Measurements from ENCODE around the gene ZSCAN29.

Gene ZSCAN29

DNA sequence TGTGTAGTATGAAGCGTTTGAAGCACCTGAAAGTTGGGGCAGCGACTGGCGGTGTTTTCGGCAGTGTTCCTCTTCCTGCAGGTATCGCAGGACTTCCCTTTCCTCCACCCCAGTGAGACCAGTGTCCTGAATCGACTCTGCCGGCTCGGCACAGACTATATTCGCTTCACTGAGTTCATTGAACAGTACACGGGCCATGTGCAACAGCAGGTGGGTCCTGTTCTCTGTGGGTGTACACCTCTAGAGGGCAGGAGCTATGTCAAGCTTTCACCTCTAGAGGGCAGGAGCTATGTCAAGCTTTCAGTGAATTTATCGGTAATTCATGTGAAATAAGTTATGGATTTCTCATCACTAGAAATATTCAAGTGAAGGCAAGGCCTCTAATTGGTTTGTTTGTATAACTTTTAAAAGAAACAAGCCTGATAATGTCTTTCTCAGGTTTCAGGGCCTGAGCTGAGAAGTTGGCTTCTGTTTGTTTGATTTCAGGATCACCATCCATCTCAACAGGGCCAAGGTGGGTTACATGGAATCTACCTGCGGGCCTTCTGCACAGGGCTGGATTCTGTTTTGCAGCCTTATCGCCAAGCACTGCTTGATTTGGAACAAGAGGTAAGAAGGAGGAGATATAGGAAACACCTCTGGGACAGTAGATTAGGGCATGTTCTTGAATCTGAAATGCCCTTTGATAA lies 5.3 kb upstream of the ZSCAN29 start:
- no peaks in the 10 kb centered on the region for H3K27me3 Mint-ChIP-seq
- peaks cover 26% of the 10 kb centered on the region for H3K4me1 Mint-ChIP-seq
- no peak overlapping the region for H3K27ac Mint-ChIP-seq
- no peak overlapping the region for H3K4me3 Mint-ChIP-seq
- peaks cover 16% of the 10 kb centered on the region for H3K36me3 Mint-ChIP-seq
- no peaks in the 10 kb centered on the region for H3K9me3 Mint-ChIP-seq

DNA sequence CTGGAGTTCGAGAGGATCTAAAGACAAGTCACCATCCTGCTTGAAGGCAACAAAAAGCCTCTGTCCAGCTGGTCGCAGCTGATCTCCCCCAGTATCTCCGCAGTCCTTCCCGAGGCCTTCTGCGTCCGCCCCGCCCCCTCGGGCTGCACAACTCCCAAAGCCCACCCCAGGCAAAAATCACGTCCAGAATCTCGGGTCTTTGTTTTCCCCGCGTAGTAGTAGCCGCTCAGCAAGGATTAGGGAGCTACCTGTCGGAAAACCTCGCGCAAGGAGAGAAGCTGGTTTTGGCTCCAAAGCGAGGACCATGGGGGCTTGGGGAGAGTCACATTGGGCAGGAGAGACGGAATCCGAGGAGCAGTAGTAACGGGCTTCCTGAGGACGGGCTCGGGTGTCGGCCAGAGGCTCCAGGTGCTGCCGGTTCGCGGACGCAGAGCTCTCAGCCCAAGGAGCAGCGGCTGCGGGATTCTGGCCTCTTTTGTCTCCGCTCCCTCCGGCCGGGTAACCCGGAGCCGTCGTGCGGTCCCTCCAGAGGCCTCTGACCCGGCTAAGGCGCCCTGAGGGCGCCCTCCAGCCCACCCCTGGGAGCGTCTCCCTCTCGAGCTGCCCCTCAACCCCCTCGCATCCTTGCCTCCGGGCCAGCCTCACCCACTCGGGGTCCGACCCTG lies 401 bp downstream of the ZSCAN29 start:
- Mint-ChIP-seq H3K4me1 (peaks cover 61% of the 10 kb centered on the region), H3K27ac (peak overlapping the region; percentile 90), H3K4me3 (peak overlapping the region; percentile 92), H3K9me3 (peaks cover 12% of the 10 kb centered on the region), H3K27me3 (no peaks in the 10 kb centered on the region), H3K36me3 (peaks cover 36% of the 10 kb centered on the region)

GRCh38 chr15:43361313-43361903 lies 9.4 kb downstream of the ZSCAN29 start:
- no peaks in the 10 kb centered on the region for H3K27me3 Mint-ChIP-seq
- no peak overlapping the region for H3K4me3 Mint-ChIP-seq
- H3K27ac Mint-ChIP-seq: no peak overlapping the region
- peaks cover 65% of the 10 kb centered on the region for H3K36me3 Mint-ChIP-seq
- H3K4me1 Mint-ChIP-seq: peaks cover 7% of the 10 kb centered on the region
- peaks cover 22% of the 10 kb centered on the region for H3K9me3 Mint-ChIP-seq

DNA sequence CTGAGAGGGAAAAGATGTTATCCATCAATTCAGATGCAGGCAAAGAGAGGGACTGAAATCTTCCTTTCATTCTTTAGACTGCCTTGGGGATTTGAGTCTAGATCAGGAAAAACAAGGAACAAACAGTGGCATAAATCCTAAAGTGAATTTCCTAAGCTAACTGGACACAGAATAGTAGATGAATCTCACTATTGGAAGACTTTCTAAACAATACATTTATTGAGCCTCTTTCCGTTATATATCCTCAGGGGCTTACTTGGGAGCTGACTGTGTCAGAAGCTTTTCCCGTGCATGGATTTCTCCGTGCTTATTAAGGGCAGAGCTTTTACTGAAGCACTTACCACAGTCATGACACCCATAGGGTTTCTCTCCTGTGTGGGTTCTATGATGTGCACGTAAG lies 10.0 kb downstream of the ZSCAN29 start:
- peaks cover under 1% of the 10 kb centered on the region for H3K4me1 Mint-ChIP-seq
- H3K9me3 Mint-ChIP-seq: peaks cover 20% of the 10 kb centered on the region
- H3K27me3 Mint-ChIP-seq: no peaks in the 10 kb centered on the region
- H3K4me3 Mint-ChIP-seq: no peak overlapping the region
- peaks cover 62% of the 10 kb centered on the region for H3K36me3 Mint-ChIP-seq
- H3K27ac Mint-ChIP-seq: no peak overlapping the region

DNA sequence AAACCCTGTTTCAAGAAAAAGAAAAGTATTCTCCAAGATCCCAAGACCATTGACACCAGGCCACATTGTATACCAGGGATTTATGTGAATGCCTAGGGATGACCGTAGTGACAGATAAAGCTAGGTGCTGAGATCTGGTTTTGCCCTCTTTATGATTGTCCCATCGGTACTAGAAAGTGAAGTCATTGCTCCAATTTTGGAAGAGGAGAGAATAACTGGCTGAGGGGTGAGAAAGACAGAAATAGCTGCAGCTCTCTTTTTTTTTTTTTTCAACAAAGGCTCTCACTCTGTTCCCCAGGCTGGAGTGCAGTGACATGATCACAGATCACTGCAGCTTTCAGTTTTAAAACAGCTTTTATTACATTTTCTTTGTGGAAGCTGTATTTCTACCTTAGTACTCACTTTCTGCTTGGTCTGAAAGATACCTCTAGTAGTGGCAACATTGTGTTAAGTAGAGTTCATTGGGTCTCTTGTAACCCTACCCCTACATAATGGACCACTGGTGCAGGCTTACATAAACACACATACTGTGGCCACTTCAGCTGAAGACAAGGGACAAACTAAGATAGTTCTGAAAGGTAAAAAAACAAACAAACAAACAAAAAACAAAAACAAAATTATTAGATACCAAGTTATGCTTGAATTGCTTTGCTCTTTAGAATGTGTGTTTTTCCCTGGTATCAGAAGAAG lies 18.0 kb downstream of the ZSCAN29 start:
- H3K4me1 Mint-ChIP-seq: peaks cover 18% of the 10 kb centered on the region
- no peak overlapping the region for H3K27ac Mint-ChIP-seq

DNA sequence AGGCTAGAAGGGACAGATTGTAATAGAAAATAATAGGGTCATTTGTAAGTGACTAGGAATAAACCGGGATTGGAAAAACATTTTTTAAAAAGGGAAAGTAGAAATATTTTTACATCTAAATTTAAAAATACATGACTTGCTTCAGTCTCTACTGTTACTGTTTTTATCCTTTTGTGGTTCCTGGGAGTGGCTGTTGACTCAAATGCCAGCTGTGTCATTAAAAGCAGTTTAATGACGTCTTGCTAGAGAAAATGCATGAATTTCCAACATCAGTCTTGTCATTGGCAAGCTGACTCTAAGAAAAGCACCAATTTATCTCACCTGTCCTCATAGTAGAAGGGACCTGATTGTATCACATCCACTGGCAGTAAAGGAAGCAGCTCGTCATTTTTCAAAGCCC lies 23.7 kb downstream of the ZSCAN29 start:
- Mint-ChIP-seq H3K4me1 (no peaks in the 10 kb centered on the region), H3K4me3 (no peak overlapping the region), H3K27ac (no peak overlapping the region), H3K9me3 (no peaks in the 10 kb centered on the region), H3K36me3 (peaks cover 14% of the 10 kb centered on the region), H3K27me3 (no peaks in the 10 kb centered on the region)

More for the DNA sequence above, 18.0 kb downstream of the ZSCAN29 start:
- Mint-ChIP-seq H3K9me3 (no peaks in the 10 kb centered on the region), H3K27me3 (no peaks in the 10 kb centered on the region), H3K4me3 (no peak overlapping the region), H3K36me3 (peaks cover 15% of the 10 kb centered on the region)

GRCh38 chr15:43346305-43346704 lies 24.5 kb downstream of the ZSCAN29 start:
- H3K27ac Mint-ChIP-seq: no peak overlapping the region
- no peaks in the 10 kb centered on the region for H3K27me3 Mint-ChIP-seq
- H3K4me1 Mint-ChIP-seq: no peaks in the 10 kb centered on the region
- H3K4me3 Mint-ChIP-seq: no peak overlapping the region
- H3K36me3 Mint-ChIP-seq: peaks cover 14% of the 10 kb centered on the region
- H3K9me3 Mint-ChIP-seq: no peaks in the 10 kb centered on the region

DNA sequence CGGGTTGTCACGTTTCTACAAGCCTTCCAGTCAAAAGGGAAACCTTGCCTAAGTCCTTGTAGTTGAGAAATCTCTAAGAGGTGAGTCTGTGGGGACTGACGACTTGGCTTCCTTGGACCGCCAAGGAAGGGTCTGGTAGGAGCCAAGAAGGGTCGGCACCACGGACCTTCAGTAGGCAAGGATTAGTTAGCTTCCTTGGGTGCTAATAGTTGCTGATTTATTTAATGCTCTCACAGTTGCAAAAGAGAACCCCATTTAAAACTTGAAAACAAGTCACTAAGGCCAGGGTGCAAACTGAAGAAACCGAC lies 40.1 kb downstream of the ZSCAN29 start:
- H3K36me3 Mint-ChIP-seq: peaks cover 20% of the 10 kb centered on the region
- no peaks in the 10 kb centered on the region for H3K27me3 Mint-ChIP-seq
- peaks cover 51% of the 10 kb centered on the region for H3K4me1 Mint-ChIP-seq
- peak overlapping the region; percentile 93 for H3K4me3 Mint-ChIP-seq
- peak overlapping the region; percentile 97 for H3K27ac Mint-ChIP-seq
- no peaks in the 10 kb centered on the region for H3K9me3 Mint-ChIP-seq

DNA sequence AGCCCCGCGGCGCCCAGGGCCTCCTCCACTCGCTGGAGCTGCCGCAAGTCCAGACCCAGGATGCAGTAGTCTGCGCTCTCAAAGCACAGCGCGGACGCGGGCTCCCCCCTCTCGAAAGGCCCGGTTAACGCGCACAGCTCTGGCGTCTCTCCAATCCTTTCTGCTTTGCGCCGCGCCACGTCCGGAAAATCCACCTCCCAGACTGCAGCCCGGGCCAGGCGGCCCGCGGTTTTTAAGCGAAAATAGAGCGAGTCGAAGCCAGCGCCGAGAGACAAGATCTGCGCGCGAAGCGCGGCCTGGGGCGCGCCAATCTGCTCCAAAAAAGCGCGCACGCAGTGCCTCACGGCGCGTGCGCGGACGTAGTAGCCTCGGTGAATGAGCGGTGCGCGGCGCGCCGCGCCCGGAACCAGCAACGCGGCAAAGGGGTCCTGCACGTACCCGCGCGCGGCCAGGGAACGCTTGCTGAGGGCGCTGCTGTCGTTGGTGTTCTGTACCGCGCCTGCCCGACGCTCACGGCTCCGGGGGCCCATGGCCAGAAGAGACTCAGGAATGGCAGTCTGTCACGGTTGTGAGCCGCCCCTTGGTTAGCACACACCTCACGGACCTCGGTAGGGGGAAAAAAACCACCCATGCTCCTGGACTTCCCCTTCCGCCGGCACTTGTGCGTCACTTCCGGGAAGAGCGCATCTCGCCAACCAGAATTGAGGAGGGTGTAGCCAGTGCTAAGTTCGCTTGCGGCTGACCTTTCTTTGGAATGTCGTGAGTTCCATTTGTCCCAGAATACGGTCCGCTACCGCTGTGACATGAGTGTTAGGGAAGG lies 40.7 kb downstream of the ZSCAN29 start, which contains the start of gene LCMT2:
Gene LCMT2, minus strand, starts transcription at position 614 of the 820 bp plus-strand sequence. Its CDS starts 84 bp downstream, at position 530.
- Mint-ChIP-seq H3K36me3 (peaks cover 17% of the 10 kb centered on the region), H3K4me3 (peak within 1 kb of the TSS; percentile 93), H3K27me3 (no peaks in the 10 kb centered on the region), H3K9me3 (no peaks in the 10 kb centered on the region), H3K27ac (peak within 1 kb of the TSS; percentile 97), H3K4me1 (peaks cover 53% of the 10 kb centered on the region)

DNA sequence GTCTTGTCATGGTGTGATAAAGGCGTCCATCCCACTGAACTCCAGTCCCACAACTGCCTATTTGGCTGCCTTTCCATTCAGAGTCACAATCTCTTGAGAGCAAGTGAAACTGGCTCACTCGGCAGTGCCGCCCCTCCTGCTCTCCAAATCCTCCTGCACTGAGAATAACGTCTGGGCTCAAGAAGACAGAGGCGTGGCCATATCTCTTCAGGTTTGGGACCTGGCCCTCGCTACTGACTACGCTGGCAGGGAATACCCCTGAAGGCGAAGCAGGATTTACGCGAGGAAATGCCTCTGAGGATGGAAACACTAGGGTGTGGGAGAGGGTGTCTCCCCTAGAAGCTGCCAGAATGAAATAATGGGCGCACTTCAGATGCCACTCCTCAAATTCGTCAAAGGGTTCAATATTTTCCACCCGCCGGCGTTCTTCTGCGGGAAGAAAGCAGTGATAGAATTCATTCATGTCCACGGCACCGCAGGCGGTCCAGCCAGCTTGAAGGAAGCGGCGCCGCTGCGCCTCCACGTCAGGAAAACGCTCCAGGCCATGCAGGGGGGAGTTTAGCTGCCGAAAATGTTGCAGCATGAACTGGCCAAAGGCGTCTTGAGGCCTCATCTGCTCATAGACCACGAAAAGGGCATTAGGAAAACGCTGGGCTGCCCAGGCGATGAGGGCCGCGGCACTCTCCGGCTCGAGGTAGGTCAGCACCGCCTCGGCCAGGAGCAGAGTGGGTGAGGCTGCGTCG lies 41.5 kb downstream of the ZSCAN29 start:
- Mint-ChIP-seq H3K36me3 (peaks cover 14% of the 10 kb centered on the region), H3K4me1 (peaks cover 53% of the 10 kb centered on the region), H3K9me3 (no peaks in the 10 kb centered on the region), H3K27me3 (no peaks in the 10 kb centered on the region), H3K4me3 (peak overlapping the region; percentile 93), H3K27ac (peak overlapping the region; percentile 97)

GRCh38 chr15:43325039-43325684 lies 45.7 kb downstream of the ZSCAN29 start:
- Mint-ChIP-seq H3K27ac (no peak overlapping the region), H3K36me3 (peaks cover 10% of the 10 kb centered on the region), H3K27me3 (no peaks in the 10 kb centered on the region), H3K9me3 (no peaks in the 10 kb centered on the region), H3K4me1 (peaks cover 33% of the 10 kb centered on the region), H3K4me3 (no peak overlapping the region)

GRCh38 chr15:43318990-43319771 lies 51.7 kb downstream of the ZSCAN29 start:
- Mint-ChIP-seq H3K27ac (no peak overlapping the region), H3K9me3 (no peaks in the 10 kb centered on the region), H3K4me1 (no peaks in the 10 kb centered on the region), H3K27me3 (peaks cover 1% of the 10 kb centered on the region), H3K36me3 (no peaks in the 10 kb centered on the region), H3K4me3 (no peak overlapping the region)

GRCh38 chr15:43317566-43318184 lies 53.2 kb downstream of the ZSCAN29 start:
- Mint-ChIP-seq H3K4me1 (no peaks in the 10 kb centered on the region), H3K27ac (no peak overlapping the region), H3K27me3 (peaks cover 3% of the 10 kb centered on the region), H3K9me3 (no peaks in the 10 kb centered on the region), H3K4me3 (no peak overlapping the region), H3K36me3 (no peaks in the 10 kb centered on the region)
